ENCODE data around the gene ADGRD2.

The ADGRD2 gene

GRCh38 chr9:124474151-124474550 is 23.9 kb downstream of the ADGRD2 start:
- Histone ChIP-seq H3K27ac (ENCODE audit: low read depth, low read length) (no peak overlapping the region), H3K18ac (ENCODE audit: low read length) (no peak overlapping the region), H3K4ac (ENCODE audit: low read depth, low read length) (no peak overlapping the region), H3K4me1 (ENCODE audit: control insufficient read depth in 1 of 2, insufficient read depth in 2 of 2, low read length in 2 of 2) (peaks cover 7 to 11% of the 10 kb centered on the region in 2 experiments), H3K27me3 (ENCODE audit: insufficient read depth, low read length) (peaks cover 4% of the 10 kb centered on the region), H4K8ac (ENCODE audit: low read depth, low read length) (no peak overlapping the region), H2AK5ac (ENCODE audit: low read length) (no peak overlapping the region), H3K79me2 (ENCODE audit: control insufficient read depth, insufficient read depth, low read length, poor library complexity) (no peaks in the 10 kb centered on the region), H3K23ac (ENCODE audit: low read length) (no peak overlapping the region), H2AFZ (ENCODE audit: insufficient read depth, low read length, poor library complexity) (no peak overlapping the region), H3K4me3 (ENCODE audit: low read depth, low read length) (no peak overlapping the region), H2BK12ac (ENCODE audit: low read length) (no peak overlapping the region), H2BK120ac (ENCODE audit: insufficient read depth, low read length, poor library complexity) (no peak overlapping the region), H3K9me3 (ENCODE audit: insufficient read depth, low read depth, low read length) (peaks cover under 1% of the 10 kb centered on the region), H3K79me1 (ENCODE audit: low read length) (no peaks in the 10 kb centered on the region), H2BK5ac (ENCODE audit: low read depth, low read length, poor library complexity) (no peak overlapping the region), H3K36me3 (ENCODE audit: control insufficient read depth in 1 of 2, insufficient read depth in 2 of 2, low read length in 2 of 2) (no peaks in the 10 kb centered on the region), H4K91ac (ENCODE audit: low read depth, low read length) (no peak overlapping the region), H4K12ac (ENCODE audit: low read depth, low read length) (no peak overlapping the region), H3K4me2 (ENCODE audit: low read length) (no peak overlapping the region), H3K9ac (ENCODE audit: low read length) (no peak overlapping the region), H3K14ac (ENCODE audit: low read length) (no peak overlapping the region)
- no CpG with 5 or more reads among the region's 4 CpGs for WGBS (ENCODE audit: extremely low coverage, insufficient coverage, insufficient read length)
- DNase-seq = no peak

DNA sequence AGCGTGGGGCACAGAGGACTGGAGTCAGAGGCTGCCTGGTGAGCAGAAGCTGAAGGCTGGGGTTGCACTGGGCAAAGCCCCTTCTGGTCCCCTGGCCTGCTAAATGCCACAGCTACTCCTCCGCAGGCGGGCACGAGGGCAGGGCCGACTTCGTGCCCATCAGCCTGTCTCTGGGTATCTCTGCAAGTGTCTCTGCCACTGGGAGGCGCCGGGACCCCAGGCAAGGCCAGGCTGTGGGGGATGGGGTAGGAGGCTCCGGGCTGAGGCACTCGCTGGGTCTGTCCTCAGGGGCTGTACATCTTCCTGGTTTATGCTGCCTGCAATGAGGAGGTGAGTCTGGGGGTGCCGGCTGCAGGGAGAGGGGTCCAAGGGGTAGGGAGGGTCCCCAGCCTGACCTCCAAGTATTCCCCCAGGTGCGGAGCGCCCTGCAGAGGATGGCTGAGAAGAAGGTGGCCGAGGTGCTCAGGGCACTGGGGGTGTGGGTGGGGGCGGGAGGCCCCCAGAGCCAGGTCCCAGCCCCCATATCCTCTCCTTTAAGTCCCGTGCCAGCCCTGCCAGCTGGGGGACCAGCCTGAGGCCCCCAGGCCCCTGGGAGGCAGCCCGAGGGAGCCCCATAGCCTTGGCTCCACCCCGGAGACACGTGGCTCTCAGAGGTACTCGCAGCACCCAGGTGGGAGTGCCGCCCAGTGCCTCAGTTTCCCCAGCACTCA is 25.1 kb downstream of the ADGRD2 start:
- no peak overlapping the region for H2BK120ac ChIP-seq (ENCODE audit: insufficient read depth, low read length, poor library complexity)
- H3K9ac ChIP-seq (ENCODE audit: low read length) = no peak overlapping the region
- no peak overlapping the region for H4K91ac ChIP-seq (ENCODE audit: low read depth, low read length)
- no peak overlapping the region for H2AK5ac ChIP-seq (ENCODE audit: low read length)
- H4K12ac ChIP-seq (ENCODE audit: low read depth, low read length) = no peak overlapping the region
- H3K18ac ChIP-seq (ENCODE audit: low read length) = no peak overlapping the region
- no peak overlapping the region for H3K4ac ChIP-seq (ENCODE audit: low read depth, low read length)
- H3K79me2 ChIP-seq (ENCODE audit: control insufficient read depth, insufficient read depth, low read length, poor library complexity) = no peaks in the 10 kb centered on the region
- no peak overlapping the region for H4K8ac ChIP-seq (ENCODE audit: low read depth, low read length)
- H2BK5ac ChIP-seq (ENCODE audit: low read depth, low read length, poor library complexity) = no peak overlapping the region
- no peak for DNase-seq
- no peak overlapping the region for H3K4me2 ChIP-seq (ENCODE audit: low read length)
- peaks cover 7 to 11% of the 10 kb centered on the region in 2 experiments for H3K4me1 ChIP-seq (ENCODE audit: control insufficient read depth in 1 of 2, insufficient read depth in 2 of 2, low read length in 2 of 2)
- no peaks in the 10 kb centered on the region for H3K36me3 ChIP-seq (ENCODE audit: control insufficient read depth in 1 of 2, insufficient read depth in 2 of 2, low read length in 2 of 2)
- no peaks in the 10 kb centered on the region for H3K79me1 ChIP-seq (ENCODE audit: low read length)
- H3K9me3 ChIP-seq (ENCODE audit: insufficient read depth, low read depth, low read length) = peaks cover 2% of the 10 kb centered on the region
- WGBS (ENCODE audit: extremely low coverage, insufficient coverage, insufficient read length) = no CpG with 5 or more reads among the region's 21 CpGs
- H2BK12ac ChIP-seq (ENCODE audit: low read length) = no peak overlapping the region
- H3K4me3 ChIP-seq (ENCODE audit: low read depth, low read length) = no peak overlapping the region
- no peak overlapping the region for H2AFZ ChIP-seq (ENCODE audit: insufficient read depth, low read length, poor library complexity)
- H3K14ac ChIP-seq (ENCODE audit: low read length) = no peak overlapping the region
- no peak overlapping the region for H3K27ac ChIP-seq (ENCODE audit: low read depth, low read length)
- peaks cover 4% of the 10 kb centered on the region for H3K27me3 ChIP-seq (ENCODE audit: insufficient read depth, low read length)
- H3K23ac ChIP-seq (ENCODE audit: low read length) = no peak overlapping the region

DNA sequence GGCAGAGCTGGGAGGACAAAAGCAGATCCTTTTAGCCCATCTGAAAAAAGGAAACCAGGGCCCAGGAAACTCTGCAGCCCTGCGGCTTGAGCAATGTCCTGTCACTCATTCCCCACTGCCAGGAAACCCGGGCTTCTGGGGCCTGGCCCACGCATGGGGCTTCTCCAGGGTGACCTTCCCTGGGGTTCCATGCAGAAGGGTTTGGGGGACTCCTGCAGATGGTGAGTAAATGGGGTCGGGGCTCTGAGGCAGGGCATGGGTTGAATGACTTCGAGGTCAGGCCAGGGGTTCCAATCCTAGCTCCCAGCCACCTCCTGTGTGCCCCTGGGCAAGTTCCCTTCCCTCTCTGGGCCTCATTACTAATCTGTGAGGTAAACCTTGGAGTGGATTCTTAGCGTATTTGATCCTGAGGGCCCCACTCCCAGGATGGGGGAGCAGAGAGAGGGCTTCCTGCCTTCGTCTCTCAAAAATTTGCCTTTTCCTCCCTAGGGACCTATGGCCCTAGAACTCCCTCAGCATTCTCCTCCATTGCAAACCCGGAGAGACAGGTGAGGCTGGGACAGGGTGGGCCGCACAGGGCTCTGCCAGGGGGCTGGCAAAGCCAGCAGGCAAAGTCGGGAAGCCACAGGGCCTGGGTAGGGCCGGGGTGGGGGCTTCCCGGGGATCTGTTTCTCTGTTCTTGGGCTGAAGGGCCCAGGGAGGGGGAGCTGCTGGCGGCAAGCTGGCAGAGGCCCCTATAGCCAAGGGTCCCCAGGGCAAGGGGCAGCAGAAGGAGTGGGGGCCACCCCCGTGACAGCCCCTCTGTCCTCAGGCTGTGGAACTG is 25.8 kb downstream of the ADGRD2 start:
- Histone ChIP-seq H2BK12ac (ENCODE audit: low read length) (no peak overlapping the region), H3K79me2 (ENCODE audit: control insufficient read depth, insufficient read depth, low read length, poor library complexity) (no peaks in the 10 kb centered on the region), H3K79me1 (ENCODE audit: low read length) (no peaks in the 10 kb centered on the region), H3K27ac (ENCODE audit: low read depth, low read length) (no peak overlapping the region), H3K4me2 (ENCODE audit: low read length) (no peak overlapping the region), H3K4ac (ENCODE audit: low read depth, low read length) (no peak overlapping the region), H3K9ac (ENCODE audit: low read length) (no peak overlapping the region), H4K91ac (ENCODE audit: low read depth, low read length) (no peak overlapping the region), H3K36me3 (ENCODE audit: control insufficient read depth in 1 of 2, insufficient read depth in 2 of 2, low read length in 2 of 2) (no peaks in the 10 kb centered on the region), H3K14ac (ENCODE audit: low read length) (no peak overlapping the region), H3K4me3 (ENCODE audit: low read depth, low read length) (no peak overlapping the region), H2AFZ (ENCODE audit: insufficient read depth, low read length, poor library complexity) (no peak overlapping the region), H2BK5ac (ENCODE audit: low read depth, low read length, poor library complexity) (no peak overlapping the region), H3K9me3 (ENCODE audit: insufficient read depth, low read depth, low read length) (peaks cover 2% of the 10 kb centered on the region), H3K23ac (ENCODE audit: low read length) (no peak overlapping the region), H2BK120ac (ENCODE audit: insufficient read depth, low read length, poor library complexity) (no peak overlapping the region), H4K8ac (ENCODE audit: low read depth, low read length) (no peak overlapping the region), H3K18ac (ENCODE audit: low read length) (no peak overlapping the region), H4K12ac (ENCODE audit: low read depth, low read length) (no peak overlapping the region), H3K4me1 (ENCODE audit: control insufficient read depth in 1 of 2, insufficient read depth in 2 of 2, low read length in 2 of 2) (peaks cover 7 to 11% of the 10 kb centered on the region in 2 experiments), H2AK5ac (ENCODE audit: low read length) (no peak overlapping the region), H3K27me3 (ENCODE audit: insufficient read depth, low read length) (peaks cover 4% of the 10 kb centered on the region)
- WGBS (ENCODE audit: extremely low coverage, insufficient coverage, insufficient read length) = no CpG with 5 or more reads among the region's 14 CpGs
- DNase-seq = no peak

DNA sequence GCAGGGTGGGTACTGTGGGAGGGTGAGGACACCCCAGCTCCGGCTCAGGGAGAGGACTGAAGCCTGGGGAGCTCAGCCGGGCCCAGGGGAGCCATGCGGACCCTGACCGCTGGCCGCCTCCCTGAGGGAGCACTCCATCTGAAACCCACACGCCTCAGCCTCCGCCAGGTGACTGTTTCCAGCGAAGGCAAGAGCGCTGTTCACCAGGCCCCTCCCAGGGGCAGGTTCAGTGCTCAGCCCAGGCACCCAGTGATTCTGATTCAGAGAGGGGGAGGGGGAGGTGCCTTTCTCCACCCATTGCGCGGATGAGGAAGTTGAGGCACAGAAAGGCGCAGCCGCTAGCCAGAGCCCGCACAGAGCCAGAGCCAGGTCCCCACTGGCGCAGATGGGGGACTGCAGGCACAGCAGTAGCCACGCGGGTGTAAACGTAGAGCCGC is 27.0 kb downstream of the ADGRD2 start:
- peak overlapping the region; percentile 13 for H2BK120ac ChIP-seq (ENCODE audit: insufficient read depth, low read length, poor library complexity)
- H3K14ac ChIP-seq (ENCODE audit: low read length) = no peak overlapping the region
- H3K27ac ChIP-seq (ENCODE audit: low read depth, low read length) = no peak overlapping the region
- peak in 1 of 2 donors; percentile 20 for DNase-seq
- no peaks in the 10 kb centered on the region for H3K79me2 ChIP-seq (ENCODE audit: control insufficient read depth, insufficient read depth, low read length, poor library complexity)
- H3K36me3 ChIP-seq (ENCODE audit: control insufficient read depth in 1 of 2, insufficient read depth in 2 of 2, low read length in 2 of 2) = no peaks in the 10 kb centered on the region
- peak overlapping the region; percentile 11 for H4K8ac ChIP-seq (ENCODE audit: low read depth, low read length)
- peak overlapping the region; percentile 46 for H3K4me2 ChIP-seq (ENCODE audit: low read length)
- peaks cover 2% of the 10 kb centered on the region for H3K9me3 ChIP-seq (ENCODE audit: insufficient read depth, low read depth, low read length)
- H3K18ac ChIP-seq (ENCODE audit: low read length) = no peak overlapping the region
- no peak overlapping the region for H3K4me3 ChIP-seq (ENCODE audit: low read depth, low read length)
- no CpG with 5 or more reads among the region's 19 CpGs for WGBS (ENCODE audit: extremely low coverage, insufficient coverage, insufficient read length)
- peaks cover 4% of the 10 kb centered on the region for H3K27me3 ChIP-seq (ENCODE audit: insufficient read depth, low read length)
- no peaks in the 10 kb centered on the region for H3K79me1 ChIP-seq (ENCODE audit: low read length)
- no peak overlapping the region for H2BK5ac ChIP-seq (ENCODE audit: low read depth, low read length, poor library complexity)
- H4K91ac ChIP-seq (ENCODE audit: low read depth, low read length) = no peak overlapping the region
- no peak overlapping the region for H3K23ac ChIP-seq (ENCODE audit: low read length)
- H3K4ac ChIP-seq (ENCODE audit: low read depth, low read length) = no peak overlapping the region
- no peak overlapping the region for H2AK5ac ChIP-seq (ENCODE audit: low read length)
- no peak overlapping the region for H2AFZ ChIP-seq (ENCODE audit: insufficient read depth, low read length, poor library complexity)
- no peak overlapping the region for H4K12ac ChIP-seq (ENCODE audit: low read depth, low read length)
- no peak overlapping the region for H2BK12ac ChIP-seq (ENCODE audit: low read length)
- H3K9ac ChIP-seq (ENCODE audit: low read length) = no peak overlapping the region
- H3K4me1 ChIP-seq (ENCODE audit: control insufficient read depth in 1 of 2, insufficient read depth in 2 of 2, low read length in 2 of 2) = peaks cover 7 to 11% of the 10 kb centered on the region in 2 experiments
